ENCODE data around the gene LRRC27. TPM values are rescaled to one million over a fixed set of nuclear protein-coding genes. Genes with fewer than 3 reads are reported as not detected.
"Not testable (repeated sequence)": the region's sequence is repeated elsewhere in the genome, so short reads cannot be mapped to it uniquely, and the experiment has no call there.

LRRC27 gene
- total RNA-seq, 1 donor from 2014 or later: 5.8 TPM

DNA sequence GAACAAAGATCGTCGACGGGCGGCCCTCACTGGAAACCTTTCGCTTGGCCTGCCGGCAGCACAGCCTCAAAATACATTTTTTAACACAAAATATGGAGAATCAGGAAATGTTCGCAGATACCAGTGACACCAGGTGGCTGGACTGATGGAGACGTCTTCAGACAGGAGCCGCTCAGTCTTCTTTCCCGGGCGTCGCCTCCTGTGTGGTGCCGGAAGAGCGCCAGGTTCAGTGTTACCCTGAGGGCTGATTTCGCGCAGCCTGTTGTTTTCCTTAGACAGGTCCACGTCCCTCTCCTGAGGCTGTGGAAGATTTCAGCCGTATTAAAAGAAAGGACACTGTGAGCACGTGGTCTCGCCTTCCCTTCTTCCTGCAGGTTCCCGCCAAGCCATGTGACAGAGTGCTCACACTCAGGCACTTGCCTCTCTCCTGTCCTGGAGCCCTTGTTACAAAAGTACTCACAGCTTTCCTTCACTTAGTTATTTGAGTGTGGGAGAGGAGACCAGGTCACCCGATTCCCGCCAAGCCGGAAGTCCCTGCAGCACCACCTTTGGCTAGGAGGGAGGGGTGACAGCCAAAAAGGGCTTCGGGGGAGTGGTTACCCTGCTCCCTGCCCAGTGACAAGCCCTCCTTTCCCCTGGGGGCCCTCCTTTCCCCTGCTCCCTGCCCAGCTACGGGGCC, 43.3 kb downstream of the LRRC27 start:
- TF ChIP-seq, protein P1, sequence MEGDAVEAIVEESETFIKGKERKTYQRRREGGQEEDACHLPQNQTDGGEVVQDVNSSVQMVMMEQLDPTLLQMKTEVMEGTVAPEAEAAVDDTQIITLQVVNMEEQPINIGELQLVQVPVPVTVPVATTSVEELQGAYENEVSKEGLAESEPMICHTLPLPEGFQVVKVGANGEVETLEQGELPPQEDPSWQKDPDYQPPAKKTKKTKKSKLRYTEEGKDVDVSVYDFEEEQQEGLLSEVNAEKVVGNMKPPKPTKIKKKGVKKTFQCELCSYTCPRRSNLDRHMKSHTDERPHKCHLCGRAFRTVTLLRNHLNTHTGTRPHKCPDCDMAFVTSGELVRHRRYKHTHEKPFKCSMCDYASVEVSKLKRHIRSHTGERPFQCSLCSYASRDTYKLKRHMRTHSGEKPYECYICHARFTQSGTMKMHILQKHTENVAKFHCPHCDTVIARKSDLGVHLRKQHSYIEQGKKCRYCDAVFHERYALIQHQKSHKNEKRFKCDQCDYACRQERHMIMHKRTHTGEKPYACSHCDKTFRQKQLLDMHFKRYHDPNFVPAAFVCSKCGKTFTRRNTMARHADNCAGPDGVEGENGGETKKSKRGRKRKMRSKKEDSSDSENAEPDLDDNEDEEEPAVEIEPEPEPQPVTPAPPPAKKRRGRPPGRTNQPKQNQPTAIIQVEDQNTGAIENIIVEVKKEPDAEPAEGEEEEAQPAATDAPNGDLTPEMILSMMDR (conservative IDR thresholded peaks at IDR 0.05; ENCODE audit: low read depth, low read length): no peak

DNA sequence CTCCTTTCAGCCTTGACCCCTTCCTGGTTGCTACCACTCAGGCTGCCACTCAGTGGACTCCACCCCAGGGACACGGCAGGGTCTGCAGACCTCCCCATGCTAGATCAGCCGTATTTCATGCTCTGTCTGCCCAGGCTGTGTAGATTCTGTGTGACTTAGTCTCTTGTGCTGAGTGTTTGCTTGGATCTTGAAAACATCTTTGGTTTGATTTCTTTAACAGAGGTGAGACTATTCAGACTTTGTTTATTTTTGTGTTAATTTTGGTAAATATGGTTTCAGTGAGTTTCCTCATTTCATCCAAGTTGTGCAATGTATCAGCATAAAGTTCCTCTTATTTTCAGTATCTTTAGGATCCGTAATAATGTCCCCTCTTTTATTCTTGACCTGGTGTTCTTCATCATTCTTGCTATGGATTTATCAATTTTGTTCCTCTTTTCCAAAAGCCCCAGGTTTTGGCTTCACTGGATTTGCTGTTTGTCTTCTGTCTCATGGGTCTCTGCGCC, 43.9 kb downstream of the LRRC27 start:
- TF ChIP-seq, protein P1 (conservative IDR thresholded peaks at IDR 0.05; ENCODE audit: low read depth, low read length): no peak
- H3K4me3 ChIP-seq (ENCODE audit: low read depth, low read length): no peak overlapping the region
- DNase-seq (ENCODE audit: low read depth): no peak

More for the DNA sequence above, 43.3 kb downstream of the LRRC27 start:
- no peak overlapping the region for H3K4me3 ChIP-seq (ENCODE audit: low read depth, low read length)
- no peak for DNase-seq (ENCODE audit: low read depth)

DNA sequence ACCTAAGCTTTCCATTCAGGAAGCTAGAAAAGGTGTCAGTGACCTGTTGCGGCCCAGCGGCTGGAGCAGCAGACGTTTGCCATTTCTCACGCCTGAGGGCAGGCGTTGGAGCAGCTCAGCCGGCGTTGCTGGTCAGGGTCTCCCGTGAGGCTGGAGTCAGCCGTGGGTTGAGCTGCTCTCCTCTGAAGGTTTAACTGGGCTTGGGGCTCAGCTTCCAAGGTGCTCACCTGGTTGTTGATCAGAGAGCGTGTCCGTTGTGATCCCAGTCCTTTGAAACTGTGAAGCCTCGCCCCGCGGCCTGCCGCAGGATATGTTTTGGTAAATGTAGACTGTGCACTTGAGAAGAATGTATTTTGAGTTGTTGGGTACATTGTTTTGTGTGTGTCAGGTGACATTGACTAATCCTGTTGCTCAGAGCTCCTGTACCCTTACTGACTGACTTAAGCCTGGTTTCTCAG, 44.4 kb downstream of the LRRC27 start:
- peak; percentile 16 for DNase-seq (ENCODE audit: low read depth)
- no peak overlapping the region for H3K4me3 ChIP-seq (ENCODE audit: low read depth, low read length)
- TF ChIP-seq, protein P1 (conservative IDR thresholded peaks at IDR 0.05; ENCODE audit: low read depth, low read length): no peak

DNA sequence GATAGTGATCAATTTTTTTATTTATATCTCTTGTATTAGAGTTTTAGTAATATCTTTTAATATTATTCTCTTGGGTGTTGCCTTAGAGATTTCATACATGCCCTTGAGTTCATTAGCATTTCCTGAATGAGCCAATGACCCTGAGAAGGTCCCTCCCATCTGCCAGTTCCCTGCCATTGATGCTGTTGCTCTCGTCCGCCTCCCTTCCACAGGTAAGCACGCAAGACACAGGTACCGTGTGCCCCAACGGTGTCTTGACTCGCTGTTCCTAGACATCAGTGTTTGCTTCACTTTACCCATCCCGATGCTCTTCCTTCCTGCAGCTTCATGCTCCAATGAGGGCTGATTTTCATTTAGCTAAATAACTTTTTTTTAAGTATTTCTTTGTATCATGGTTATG, 45.3 kb downstream of the LRRC27 start:
- no peak overlapping the region for H3K4me3 ChIP-seq (ENCODE audit: low read depth, low read length)
- no peak for DNase-seq (ENCODE audit: low read depth)
- TF ChIP-seq, protein P1 (conservative IDR thresholded peaks at IDR 0.05; ENCODE audit: low read depth, low read length): no peak

DNA sequence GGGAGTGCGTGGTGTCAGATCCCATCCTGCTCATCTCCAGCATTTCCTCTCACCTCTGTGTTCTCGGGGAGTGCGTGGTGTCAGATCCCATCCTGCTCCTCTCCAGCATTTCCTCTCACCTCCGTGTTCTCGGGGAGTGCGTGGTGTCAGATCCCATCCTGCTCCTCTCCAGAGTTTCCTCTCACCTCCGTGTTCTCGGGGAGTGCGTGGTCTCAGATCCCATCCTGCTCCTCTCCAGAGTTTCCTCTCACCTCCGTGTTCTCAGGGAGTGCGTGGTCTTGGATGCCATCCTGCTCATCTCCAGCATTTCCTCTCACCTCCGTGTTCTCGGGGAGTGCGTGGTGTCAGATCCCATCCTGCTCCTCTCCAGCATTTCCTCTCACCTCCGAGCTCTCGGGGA, 47.0 kb downstream of the LRRC27 start:
- not testable (repeated sequence) for H3K4me3 ChIP-seq (ENCODE audit: low read depth, low read length); DNase-seq (ENCODE audit: low read depth)

DNA sequence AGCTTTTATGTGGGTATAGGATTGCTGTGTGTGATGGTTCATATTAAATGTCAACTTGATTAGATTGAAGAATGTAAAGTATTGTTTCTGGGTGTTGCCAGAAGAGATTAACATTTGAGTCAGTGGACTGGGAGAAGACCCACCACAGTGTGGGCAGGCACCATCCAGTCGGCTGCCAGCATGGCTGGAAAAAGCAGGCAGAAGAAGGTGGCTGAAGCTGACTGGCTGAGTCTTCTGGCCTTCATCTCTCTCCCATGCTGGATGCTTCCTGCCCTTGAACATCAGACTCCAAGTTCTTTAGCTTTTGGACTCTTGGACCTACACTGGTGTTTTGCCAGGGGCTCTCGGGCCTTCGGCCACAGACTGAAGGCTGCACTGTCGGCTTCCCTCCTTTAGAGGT, 49.0 kb downstream of the LRRC27 start:
- DNase-seq (ENCODE audit: low read depth): not testable (repeated sequence)

DNA sequence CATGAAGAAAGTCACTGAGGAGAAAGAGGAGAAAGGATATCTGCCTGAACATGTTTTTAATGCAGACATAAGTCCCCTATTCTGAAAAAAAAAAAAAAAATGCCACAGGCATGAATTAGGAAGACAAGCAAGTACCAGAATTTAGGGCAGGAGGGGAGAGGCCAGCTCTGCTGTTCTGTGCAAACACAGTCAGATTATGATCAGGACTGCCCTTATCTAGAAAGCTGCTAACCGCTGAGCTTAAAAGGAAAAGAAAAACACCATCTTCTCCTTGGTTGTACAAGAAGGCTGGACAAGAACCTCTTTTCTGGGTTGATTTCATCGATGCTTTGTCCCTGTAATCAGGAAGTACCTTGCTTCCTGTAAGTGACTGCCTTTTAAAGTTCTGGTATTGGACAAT, 49.7 kb downstream of the LRRC27 start:
- no peak for DNase-seq (ENCODE audit: low read depth)
- TF ChIP-seq, protein P1 (conservative IDR thresholded peaks at IDR 0.05; ENCODE audit: low read depth, low read length): no peak
- no peak overlapping the region for H3K4me3 ChIP-seq (ENCODE audit: low read depth, low read length)

More for the DNA sequence above, 49.0 kb downstream of the LRRC27 start:
- H3K4me3 ChIP-seq (ENCODE audit: low read depth, low read length): not testable (repeated sequence)

DNA sequence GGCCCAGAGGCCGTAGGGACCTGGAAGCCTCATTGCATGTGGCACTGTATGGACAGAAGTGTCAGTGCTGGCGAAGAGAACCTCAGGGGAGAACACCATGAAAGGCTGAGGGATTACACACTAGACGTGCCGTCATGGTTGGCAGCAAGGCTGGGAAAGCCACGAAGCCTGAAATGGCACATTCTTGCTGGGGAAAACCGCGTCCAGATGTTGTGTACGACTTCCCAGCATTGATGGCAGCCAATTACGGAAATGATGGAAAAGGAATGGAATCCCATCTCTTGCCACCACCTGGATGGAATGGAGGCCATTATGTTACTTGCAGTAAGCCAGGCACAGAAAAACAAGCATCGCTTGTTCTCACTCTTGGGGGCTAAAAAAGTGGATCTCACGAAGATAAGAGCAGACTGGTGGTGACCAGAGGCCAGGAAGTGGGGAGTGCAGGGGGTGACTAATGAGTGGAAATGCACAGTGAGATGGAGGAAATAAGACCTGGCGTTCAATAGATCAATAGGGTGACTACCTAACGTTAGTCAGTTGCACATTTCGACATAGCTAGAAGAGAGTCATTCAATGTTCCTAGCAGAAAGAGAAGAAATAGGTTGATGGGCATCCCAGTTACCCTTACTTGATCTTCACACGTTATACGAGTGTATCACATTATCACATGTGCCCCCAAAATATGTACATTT, 50.4 kb downstream of the LRRC27 start:
- TF ChIP-seq, protein P1 (conservative IDR thresholded peaks at IDR 0.05; ENCODE audit: low read depth, low read length): no peak
- no peak overlapping the region for H3K4me3 ChIP-seq (ENCODE audit: low read depth, low read length)
- no peak for DNase-seq (ENCODE audit: low read depth)

Measured in epithelial cell of proximal tubule (primary cell).